ENCODE results near the gene ATG7.

DNA sequence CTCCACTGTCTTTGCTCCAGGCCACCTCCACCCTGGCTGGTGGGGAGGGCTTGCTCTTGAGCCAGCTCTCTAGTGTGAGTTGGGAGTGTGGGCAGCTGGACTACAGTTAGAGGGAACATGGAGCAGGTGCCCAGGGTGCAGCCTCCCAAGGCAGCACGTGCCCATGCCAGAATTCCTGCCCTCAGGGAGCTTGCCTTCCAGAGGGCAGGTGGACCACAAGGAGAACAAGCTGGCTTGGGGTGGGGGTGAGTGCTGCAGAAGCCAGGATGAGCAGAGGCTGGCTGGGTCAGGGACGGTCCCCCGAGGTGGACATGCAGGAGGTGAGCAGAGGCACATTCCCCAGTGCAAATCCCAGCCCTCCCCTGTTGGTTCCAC, 282.0 kb downstream of the ATG7 start:
- no peak for TF ChIP-seq SREBF2 (IDR thresholded peaks at IDR 0.05)
- TF ChIP-seq POLR2A (IDR thresholded peaks at IDR 0.05; ENCODE audit: low read length): no peak
- TF ChIP-seq, protein P1, sequence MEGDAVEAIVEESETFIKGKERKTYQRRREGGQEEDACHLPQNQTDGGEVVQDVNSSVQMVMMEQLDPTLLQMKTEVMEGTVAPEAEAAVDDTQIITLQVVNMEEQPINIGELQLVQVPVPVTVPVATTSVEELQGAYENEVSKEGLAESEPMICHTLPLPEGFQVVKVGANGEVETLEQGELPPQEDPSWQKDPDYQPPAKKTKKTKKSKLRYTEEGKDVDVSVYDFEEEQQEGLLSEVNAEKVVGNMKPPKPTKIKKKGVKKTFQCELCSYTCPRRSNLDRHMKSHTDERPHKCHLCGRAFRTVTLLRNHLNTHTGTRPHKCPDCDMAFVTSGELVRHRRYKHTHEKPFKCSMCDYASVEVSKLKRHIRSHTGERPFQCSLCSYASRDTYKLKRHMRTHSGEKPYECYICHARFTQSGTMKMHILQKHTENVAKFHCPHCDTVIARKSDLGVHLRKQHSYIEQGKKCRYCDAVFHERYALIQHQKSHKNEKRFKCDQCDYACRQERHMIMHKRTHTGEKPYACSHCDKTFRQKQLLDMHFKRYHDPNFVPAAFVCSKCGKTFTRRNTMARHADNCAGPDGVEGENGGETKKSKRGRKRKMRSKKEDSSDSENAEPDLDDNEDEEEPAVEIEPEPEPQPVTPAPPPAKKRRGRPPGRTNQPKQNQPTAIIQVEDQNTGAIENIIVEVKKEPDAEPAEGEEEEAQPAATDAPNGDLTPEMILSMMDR (IDR thresholded peaks at IDR 0.05): no peak
- TF ChIP-seq, protein P2, sequence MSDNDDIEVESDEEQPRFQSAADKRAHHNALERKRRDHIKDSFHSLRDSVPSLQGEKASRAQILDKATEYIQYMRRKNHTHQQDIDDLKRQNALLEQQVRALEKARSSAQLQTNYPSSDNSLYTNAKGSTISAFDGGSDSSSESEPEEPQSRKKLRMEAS (IDR thresholded peaks at IDR 0.05): no peak
- TF ChIP-seq NFE2L2 (conservative IDR thresholded peaks at IDR 0.05; ENCODE audit: low read length): no peak
- TF ChIP-seq ZNF302 (CRISPR knock-in tag; IDR thresholded peaks at IDR 0.05): no peak

Measured in A549 (cell line).